HEK293T (cell line): ENCODE results near the gene ROPN1L.

Source experiments
- CTCF ChIA-PET: fragments of 350-600 bp; formaldehyde crosslinking; extraction: SDS; loops from one replicate; lab custom pipeline; 2021; ENCODE audit warnings: antibody characterized with exemption, inconsistent platforms; lab: Yijun Ruan, JAX
- POLR2A ChIA-PET: fragments of 350-600 bp; formaldehyde crosslinking; extraction: SDS; loops from one replicate; lab custom pipeline; 2020; ENCODE audit warnings: antibody characterized with exemption, inconsistent platforms; lab: Yijun Ruan, JAX
- DNase-seq: peaks from one replicate; pipeline ENCODE4 v3.0.0; 2012; ENCODE audit warnings: mixed read lengths; ENCODE audit errors: extremely low spot score
- ARNT ChIP-seq: fragments of 450-650 bp; IDR thresholded peaks from 2 replicates; pipeline ENCODE4 v1.6.1; 2017; ENCODE audit warnings: mild to moderate bottlenecking
- BHLHE40 ChIP-seq: fragments of 450-650 bp; IDR thresholded peaks from 2 replicates; pipeline ENCODE4 v1.6.1; 2016; ENCODE audit warnings: mild to moderate bottlenecking, moderate library complexity, borderline replicate concordance
- CTBP1 ChIP-seq: fragments of 450-650 bp; IDR thresholded peaks from 2 replicates; pipeline ENCODE4 v1.6.1; 2016; ENCODE audit warnings: borderline replicate concordance
- ELF4 ChIP-seq: fragments of 450-650 bp; IDR thresholded peaks from 2 replicates; pipeline ENCODE4 v1.6.1; 2017; ENCODE audit warnings: antibody characterized with exemption
- FOXA1 ChIP-seq: fragments of 450-650 bp; IDR thresholded peaks from 2 replicates; pipeline ENCODE4 v1.6.1; 2016; ENCODE audit warnings: mild to moderate bottlenecking
- FOXK2 ChIP-seq: fragments of 450-650 bp; IDR thresholded peaks from 2 replicates; pipeline ENCODE4 v1.6.1; 2016; ENCODE audit warnings: mild to moderate bottlenecking
- FOXM1 ChIP-seq: fragments of 450-650 bp; IDR thresholded peaks from 2 replicates; pipeline ENCODE4 v1.6.1; 2017; ENCODE audit warnings: mild to moderate bottlenecking, borderline replicate concordance
- HDGF ChIP-seq: fragments of 450-650 bp; IDR thresholded peaks from 2 replicates; pipeline ENCODE4 v1.6.1; 2017; ENCODE audit warnings: antibody characterized with exemption, borderline replicate concordance
- L3MBTL2 ChIP-seq: fragments of 450-650 bp; conservative IDR thresholded peaks from 2 replicates; pipeline ENCODE4 v1.6.1; 2016; ENCODE audit warnings: mild to moderate bottlenecking
- LEF1 ChIP-seq: fragments of 450-650 bp; IDR thresholded peaks from 2 replicates; pipeline ENCODE4 v1.6.1; 2017; ENCODE audit warnings: mild to moderate bottlenecking, borderline replicate concordance
- NFRKB ChIP-seq: fragments of 450-650 bp; IDR thresholded peaks from 2 replicates; pipeline ENCODE4 v1.6.1; 2016; ENCODE audit warnings: mild to moderate bottlenecking, moderate library complexity
- PKNOX1 ChIP-seq: fragments of 450-650 bp; IDR thresholded peaks from 2 replicates; pipeline ENCODE4 v1.6.1; 2016
- SP1 ChIP-seq: fragments of 450-650 bp; IDR thresholded peaks from 2 replicates; pipeline ENCODE4 v1.6.1; 2017
- SUZ12 ChIP-seq: fragments of 450-650 bp; IDR thresholded peaks from 2 replicates; pipeline ENCODE4 v1.6.1; 2016; ENCODE audit warnings: mild to moderate bottlenecking
- TARDBP ChIP-seq: fragments of 450-650 bp; IDR thresholded peaks from 2 replicates; pipeline ENCODE4 v1.6.1; 2016
- ZNF384 ChIP-seq: fragments of 450-650 bp; IDR thresholded peaks from 2 replicates; pipeline ENCODE4 v1.6.1; 2016

Gene ROPN1L

GRCh38 chr5:10505517-10506095 is 63.9 kb downstream of the ROPN1L start:
- CTCF ChIA-PET = interaction anchor here (1.1 kb wide), 1 partner anchor 14 kb away, joined by 3 read pairs; no protein-coding TSS in a partner anchor
- TF ChIP-seq ELF4 = no peak
- TF ChIP-seq HDGF = no peak
- no peak for TF ChIP-seq ZNF384
- no peak for DNase-seq
- POLR2A ChIA-PET = interaction anchor here (0.8 kb wide), 1 partner anchor 42 kb away, joined by 3 read pairs; no protein-coding TSS in a partner anchor

- no peak for DNase-seq
- TF ChIP-seq SP1 = no peak
- TF ChIP-seq NFRKB = no peak
- no peak for TF ChIP-seq L3MBTL2
- TF ChIP-seq FOXA1 = no peak
- ChIA-PET POLR2A (interaction anchor here (0.8 kb wide), 1 partner anchor 41 kb away, joined by 3 read pairs; no protein-coding TSS in a partner anchor), CTCF (interaction anchor here (1.1 kb wide), 1 partner anchor 13 kb away, joined by 3 read pairs; no protein-coding TSS in a partner anchor)
Measured at GRCh38 chr5:10506535-10506934, 64.9 kb downstream of the ROPN1L start.

- ChIA-PET CTCF (interaction anchor here (0.8 to 1.9 kb wide), 3 partner anchors 9 to 14 kb away, joined by 3 to 6 read pairs (median 4); no protein-coding TSS in a partner anchor), POLR2A (interaction anchor here (1.1 kb wide), 1 partner anchor 10 kb away, joined by 4 read pairs; no protein-coding TSS in a partner anchor)
- TF ChIP-seq TARDBP (no peak), LEF1 (no peak), PKNOX1 (peak; percentile 95), CTBP1 (peak; percentile 7; the same call in 1 of the 2 replicates), ARNT (no peak)
- peak; percentile 28 for DNase-seq
Measured at GRCh38 chr5:10507575-10508096, 66.0 kb downstream of the ROPN1L start.

- TF ChIP-seq CTBP1 = no peak
- TF ChIP-seq ZNF384 = no peak
- TF ChIP-seq SUZ12 = no peak
- no peak for TF ChIP-seq PKNOX1
- DNase-seq = no peak
- ChIA-PET CTCF (no interaction called here), POLR2A (no interaction called here)
Measured at GRCh38 chr5:10509575-10509974, 67.9 kb downstream of the ROPN1L start.

- no peak for TF ChIP-seq ELF4
- TF ChIP-seq SP1 = no peak
- TF ChIP-seq CTBP1 = no peak
- TF ChIP-seq L3MBTL2 = no peak
- no peak for TF ChIP-seq FOXK2
- TF ChIP-seq LEF1 = no peak
- no peak for TF ChIP-seq FOXM1
- TF ChIP-seq HDGF = no peak
- TF ChIP-seq ARNT = no peak
- TF ChIP-seq PKNOX1 = no peak
- no peak for TF ChIP-seq BHLHE40
- TF ChIP-seq TARDBP = no peak
- no peak for TF ChIP-seq NFRKB
- TF ChIP-seq ZNF384 = no peak
- no peak for TF ChIP-seq SUZ12
- no peak for TF ChIP-seq FOXA1
- no peak for DNase-seq
- POLR2A ChIA-PET = interaction anchor here (1.2 kb wide), 1 partner anchor 8 kb away, joined by 3 read pairs; no protein-coding TSS in a partner anchor
- CTCF ChIA-PET = no interaction called here
Measured at GRCh38 chr5:10511741-10512640, 70.3 kb downstream of the ROPN1L start.
